ENCODE measurements around the gene KRTAP10-10.

The KRTAP10-10 gene

GRCh38 chr21:44594406-44594916 lies 42.7 kb upstream of the KRTAP10-10 start:
- DNase-seq (ENCODE audit: low read depth in 1 of 2, low spot score in 1 of 2), result no peak
- Histone ChIP-seq H3K27ac (replicated peaks) (no peak overlapping the region), H3K4me3 (replicated peaks; ENCODE audit: insufficient read depth, low read length) (no peak overlapping the region), H3K27me3 (ENCODE audit: insufficient read depth, poor library complexity, severe bottlenecking) (no peaks in the 10 kb centered on the region)
- TF ChIP-seq SPI1 (IDR thresholded peaks at IDR 0.05; ENCODE audit: borderline replicate concordance, low read depth) (no peak), POLR2AphosphoS5 (IDR thresholded peaks at IDR 0.05; ENCODE audit: low read depth) (no peak), REST (IDR thresholded peaks at IDR 0.05; ENCODE audit: insufficient replicate concordance, low read depth) (no peak), GABPA (IDR thresholded peaks at IDR 0.05; ENCODE audit: low read depth) (no peak), CTCF (IDR thresholded peaks at IDR 0.05; ENCODE audit: insufficient read depth, low read length) (no peak)

GRCh38 chr21:44595524-44595923 lies 41.6 kb upstream of the KRTAP10-10 start:
- no peak for DNase-seq (ENCODE audit: low read depth in 1 of 2, low spot score in 1 of 2)
- H3K27ac ChIP-seq (replicated peaks), result no peak overlapping the region
- no peak overlapping the region for H3K4me3 ChIP-seq (replicated peaks; ENCODE audit: insufficient read depth, low read length)
- no peaks in the 10 kb centered on the region for H3K27me3 ChIP-seq (ENCODE audit: insufficient read depth, poor library complexity, severe bottlenecking)
- no peak for TF ChIP-seq REST (IDR thresholded peaks at IDR 0.05; ENCODE audit: insufficient replicate concordance, low read depth)
- no peak for TF ChIP-seq POLR2AphosphoS5 (IDR thresholded peaks at IDR 0.05; ENCODE audit: low read depth)
- no peak for TF ChIP-seq GABPA (IDR thresholded peaks at IDR 0.05; ENCODE audit: low read depth)
- no peak for TF ChIP-seq SPI1 (IDR thresholded peaks at IDR 0.05; ENCODE audit: borderline replicate concordance, low read depth)
- TF ChIP-seq CTCF (IDR thresholded peaks at IDR 0.05; ENCODE audit: insufficient read depth, low read length), result no peak

GRCh38 chr21:44596068-44596725 lies 41.0 kb upstream of the KRTAP10-10 start:
- Histone ChIP-seq H3K27ac (replicated peaks) (no peak overlapping the region), H3K4me3 (replicated peaks; ENCODE audit: insufficient read depth, low read length) (no peak overlapping the region), H3K27me3 (ENCODE audit: insufficient read depth, poor library complexity, severe bottlenecking) (no peaks in the 10 kb centered on the region)
- DNase-seq (ENCODE audit: low read depth in 1 of 2, low spot score in 1 of 2), result no peak
- TF ChIP-seq POLR2AphosphoS5 (IDR thresholded peaks at IDR 0.05; ENCODE audit: low read depth) (no peak), CTCF (IDR thresholded peaks at IDR 0.05; ENCODE audit: insufficient read depth, low read length) (no peak), REST (IDR thresholded peaks at IDR 0.05; ENCODE audit: insufficient replicate concordance, low read depth) (no peak), GABPA (IDR thresholded peaks at IDR 0.05; ENCODE audit: low read depth) (no peak)
